Activated CD4-positive, alpha-beta T cell treated with anti-CD3 and anti-CD28 coated beads for 36 hours (primary cell): ENCODE measurements around the gene RAB20. TPM values are rescaled to one million over a fixed set of nuclear protein-coding genes. Genes with fewer than 3 reads are reported as not detected.
A peak's percentile ranks its signal among the peaks of the same experiment; 100 is the strongest.
"Not testable (repeated sequence)": the region's sequence is repeated elsewhere in the genome, so short reads cannot be mapped to it uniquely, and the experiment has no call there.

Experiments used
- ATAC-seq: fragments of 200-7000 bp; cut with Tn5 transposase; one replicate; pipeline ENCODE4 v1.10.0; 2021; ENCODE audit warnings: mild to moderate bottlenecking, moderate library complexity
- CTCF ChIA-PET: fragments of 350-600 bp; sonication (Branson Sonifier 250); formaldehyde crosslinking; loops from one replicate; lab custom pipeline; 2021; ENCODE audit warnings: antibody characterized with exemption; lab: Charles Lee
- POLR2A ChIA-PET: fragments of 350-600 bp; sonication (Branson Sonifier 250); formaldehyde crosslinking; loops from one replicate; lab custom pipeline; 2021; ENCODE audit warnings: antibody characterized with exemption, inconsistent platforms; lab: Charles Lee
- DNase-seq: peaks from one replicate; pipeline ENCODE4 v3.0.0-alpha.2; 2020
- H3K27ac Mint-ChIP-seq: one replicate; pipeline ENCODE4 v1.8.0; 2021; ENCODE audit warnings: mixed read lengths
- H3K27me3 Mint-ChIP-seq: one replicate; pipeline ENCODE4 v1.8.0; 2021; ENCODE audit warnings: mixed read lengths
- H3K36me3 Mint-ChIP-seq: one replicate; pipeline ENCODE4 v1.8.0; 2021; ENCODE audit warnings: low read depth, mixed read lengths
- H3K4me1 Mint-ChIP-seq: one replicate; pipeline ENCODE4 v1.8.0; 2021; ENCODE audit warnings: mixed read lengths
- H3K4me3 Mint-ChIP-seq: one replicate; pipeline ENCODE4 v1.8.0; 2021; ENCODE audit warnings: mild to moderate bottlenecking, moderate library complexity, mixed read lengths
- H3K9me3 Mint-ChIP-seq: one replicate; pipeline ENCODE4 v1.8.0; 2021; ENCODE audit warnings: low read depth, mixed read lengths
- intact Hi-C, 2 experiments: fragments of 100-400 bp; cut with DNase I in 1 of 2; cut with micrococcal nuclease in 1 of 2; formaldehyde crosslinking; loops; one replicate each; pipeline versions ENCODE4 v1.14.2 to v1.15.1; 2022 to 2024; cut with DNase I, micrococcal nuclease
- total RNA-seq, 2 experiments: library from RNA; stranded (reverse); gene quantifications; one replicate each; pipeline ENCODE4 v1.2.3, GENCODE V29; 2021

The RAB20 gene
- total RNA-seq, 2 experiments from 2014 or later: 6.0 to 9.0 TPM

DNA sequence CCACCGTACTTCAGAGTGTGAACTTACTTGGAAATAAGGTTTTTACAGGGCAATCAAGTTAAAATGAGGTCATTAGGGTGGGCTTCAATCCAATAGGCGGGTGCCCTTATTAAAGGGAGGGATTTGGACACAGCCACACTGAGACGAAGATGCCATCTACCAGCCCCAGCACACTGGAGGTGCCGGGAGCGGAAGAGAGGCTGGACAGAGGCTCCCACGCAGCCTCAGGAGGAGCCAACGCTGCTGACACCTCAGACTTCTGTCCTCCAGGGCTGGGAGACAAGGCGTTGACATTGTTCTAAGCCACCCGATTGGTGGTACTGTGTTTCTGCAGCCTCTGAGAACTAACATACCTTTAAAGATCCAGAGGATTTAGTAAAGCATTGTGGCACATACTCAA lies 12.6 kb upstream of the RAB20 start:
- ATAC-seq (no peak), DNase-seq (no peak)
- POLR2A ChIA-PET: no interaction called here
- CTCF ChIA-PET: no interaction called here
- Mint-ChIP-seq H3K27ac (no peak overlapping the region), H3K4me1 (peaks cover 12% of the 10 kb centered on the region), H3K36me3 (no peaks in the 10 kb centered on the region), H3K4me3 (no peak overlapping the region), H3K9me3 (no peaks in the 10 kb centered on the region), H3K27me3 (peaks cover 33% of the 10 kb centered on the region)
- intact Hi-C loops: loop anchor here in 1 of 2 experiments (2.0 kb wide), 1 partner anchor 117 kb away; no protein-coding TSS in a partner anchor

DNA sequence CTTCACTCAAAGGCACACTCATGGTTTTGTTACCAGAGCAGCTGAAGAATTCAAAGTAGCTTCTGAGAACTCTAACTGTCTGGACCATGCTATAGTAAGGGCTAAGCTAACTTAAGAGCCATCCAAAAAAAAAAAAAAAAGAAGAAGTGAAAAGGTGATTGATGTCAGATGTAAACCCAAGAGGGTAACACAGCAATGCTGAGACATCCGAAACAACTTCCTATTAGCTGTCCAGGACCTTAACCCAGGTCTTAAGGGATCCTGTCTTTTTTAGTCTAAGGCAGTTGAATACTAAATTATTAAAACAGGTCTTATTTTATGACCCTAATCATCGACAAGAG lies 11.2 kb upstream of the RAB20 start:
- ChIA-PET POLR2A (no interaction called here), CTCF (no interaction called here)
- Mint-ChIP-seq H3K4me3 (no peak overlapping the region), H3K9me3 (no peaks in the 10 kb centered on the region), H3K4me1 (peaks cover 12% of the 10 kb centered on the region), H3K27ac (no peak overlapping the region), H3K27me3 (peaks cover 29% of the 10 kb centered on the region), H3K36me3 (no peaks in the 10 kb centered on the region)
- no peak for DNase-seq
- no peak for ATAC-seq
- intact Hi-C loops: no loop called here

DNA sequence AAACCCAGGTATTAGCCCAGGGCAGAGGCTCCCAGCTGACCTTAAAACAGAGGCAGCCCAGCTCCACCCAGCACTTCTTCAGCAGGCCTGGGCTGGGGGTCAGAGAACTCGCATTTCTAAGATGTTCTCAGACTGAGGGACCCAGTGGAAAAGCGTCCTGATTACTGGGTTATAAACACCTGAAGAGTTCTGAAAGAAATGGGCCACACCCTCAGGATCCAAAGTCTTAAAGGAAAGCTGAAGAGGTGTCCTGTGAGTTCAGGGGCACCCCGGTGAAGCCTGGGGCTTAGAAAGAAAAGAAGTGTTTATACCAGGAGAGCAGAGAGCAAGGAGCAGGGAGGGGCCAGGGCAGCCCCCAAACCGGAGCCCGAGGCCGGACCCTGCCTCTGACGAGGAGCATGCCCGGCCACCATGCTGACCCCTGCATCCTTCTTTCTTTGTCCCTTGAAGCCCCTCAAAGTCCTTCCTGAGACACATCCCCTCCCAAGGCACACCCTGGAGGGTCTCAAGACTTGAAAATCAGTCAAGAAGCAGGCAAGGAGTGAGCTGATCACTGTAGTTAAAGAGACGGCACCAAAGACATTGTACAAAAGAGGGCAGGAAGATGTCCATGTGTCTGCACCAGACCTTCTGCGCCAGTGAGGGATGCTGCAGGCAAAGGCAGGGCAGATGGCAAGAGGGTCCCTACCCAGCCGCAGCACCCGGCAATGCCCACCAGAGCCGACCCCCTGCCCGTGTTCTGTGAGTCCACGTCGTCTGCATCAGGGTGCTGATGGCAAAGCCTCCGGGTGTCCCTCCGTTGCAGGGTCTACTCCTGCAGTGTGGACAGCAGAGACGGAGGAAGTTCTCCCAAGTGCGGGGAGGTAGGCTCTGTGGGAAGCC lies 10.6 kb upstream of the RAB20 start:
- no peak overlapping the region for H3K4me3 Mint-ChIP-seq
- H3K27ac Mint-ChIP-seq: no peak overlapping the region
- ATAC-seq: no peak
- CTCF ChIA-PET: no interaction called here
- intact Hi-C loops: no loop called here
- POLR2A ChIA-PET: no interaction called here
- H3K36me3 Mint-ChIP-seq: no peaks in the 10 kb centered on the region
- H3K27me3 Mint-ChIP-seq: peaks cover 28% of the 10 kb centered on the region
- no peaks in the 10 kb centered on the region for H3K9me3 Mint-ChIP-seq
- no peak for DNase-seq
- peaks cover 12% of the 10 kb centered on the region for H3K4me1 Mint-ChIP-seq

DNA sequence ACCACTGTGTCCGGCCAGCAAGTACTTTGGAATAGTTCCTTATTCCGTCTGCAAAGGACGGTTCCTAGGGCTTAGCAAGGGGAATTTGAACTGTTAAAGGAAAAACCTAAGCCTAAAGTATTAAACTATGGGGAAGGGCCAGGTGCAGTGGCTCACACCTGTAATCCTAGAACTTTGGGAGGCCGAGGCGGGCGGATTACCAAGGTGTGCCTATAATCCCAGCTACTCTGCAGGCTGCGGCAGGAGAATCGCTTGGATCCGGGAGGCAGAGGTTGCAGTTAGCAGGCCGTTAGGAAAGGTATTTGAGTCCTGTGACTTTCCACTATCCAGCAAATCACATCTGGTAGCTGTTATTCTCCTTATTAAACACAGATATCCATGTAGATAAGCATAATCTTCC lies 9.4 kb upstream of the RAB20 start:
- H3K27me3 Mint-ChIP-seq: peaks cover 21% of the 10 kb centered on the region
- no peak for DNase-seq
- H3K4me1 Mint-ChIP-seq: peaks cover 8% of the 10 kb centered on the region
- no peaks in the 10 kb centered on the region for H3K36me3 Mint-ChIP-seq
- H3K4me3 Mint-ChIP-seq: no peak overlapping the region
- ChIA-PET POLR2A (no interaction called here), CTCF (no interaction called here)
- no peak overlapping the region for H3K27ac Mint-ChIP-seq
- no peak for ATAC-seq
- H3K9me3 Mint-ChIP-seq: no peaks in the 10 kb centered on the region
- intact Hi-C loops: no loop called here

DNA sequence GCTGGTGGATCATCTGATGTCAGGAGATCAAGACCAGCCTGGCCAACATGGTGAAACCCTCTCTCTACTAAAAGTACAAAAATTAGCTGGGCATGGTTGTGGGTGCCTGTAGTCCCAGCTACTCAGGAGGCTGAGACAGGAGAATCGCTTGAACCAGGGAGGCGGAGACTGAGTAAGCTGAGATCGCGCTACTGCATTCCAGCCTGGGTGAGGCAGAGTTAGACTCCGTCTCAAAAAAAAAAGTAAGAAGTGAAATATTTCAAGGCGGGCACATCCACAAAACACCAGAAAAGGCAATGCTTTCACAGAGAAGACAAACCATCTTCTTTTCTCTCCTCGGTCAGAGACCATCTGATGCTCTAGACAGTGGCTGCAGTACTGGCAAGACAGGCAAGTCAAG lies 8.4 kb upstream of the RAB20 start:
- H3K9me3 Mint-ChIP-seq, ATAC-seq, H3K36me3 Mint-ChIP-seq, H3K4me3 Mint-ChIP-seq, POLR2A ChIA-PET, H3K4me1 Mint-ChIP-seq, H3K27ac Mint-ChIP-seq, DNase-seq, CTCF ChIA-PET: not testable (repeated sequence)
- peaks cover 11% of the 10 kb centered on the region for H3K27me3 Mint-ChIP-seq
- intact Hi-C loops: loop anchor here in 1 of 2 experiments (10.0 kb wide), 1 partner anchor 785 kb away; the partner anchor contains the start of gene IRS2

DNA sequence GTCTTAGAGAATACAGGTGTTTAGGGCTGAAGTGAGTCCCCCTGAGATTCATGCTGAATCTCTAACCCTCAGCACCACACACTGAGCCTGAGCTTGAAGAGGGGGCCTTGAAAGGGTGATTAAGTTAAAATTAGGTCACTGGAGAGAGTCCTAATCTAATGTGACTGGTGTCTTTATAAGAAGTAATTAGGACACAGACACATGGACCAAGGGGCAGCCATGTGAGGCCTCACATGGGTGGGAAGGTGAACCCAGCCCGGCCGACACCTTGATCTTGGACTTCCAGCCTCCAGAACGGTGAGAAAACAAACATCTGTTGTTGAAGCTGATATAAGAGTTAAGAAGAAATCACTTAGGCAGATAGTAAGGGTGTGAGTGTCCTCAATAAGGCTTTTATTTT lies 7.1 kb upstream of the RAB20 start:
- POLR2A ChIA-PET: no interaction called here
- intact Hi-C loops: loop anchor here in 1 of 2 experiments (10.0 kb wide), 1 partner anchor 784 kb away; the partner anchor contains the start of gene IRS2
- ATAC-seq (no peak), DNase-seq (no peak)
- CTCF ChIA-PET: no interaction called here
- Mint-ChIP-seq H3K27ac (no peak overlapping the region), H3K27me3 (peaks cover 4% of the 10 kb centered on the region), H3K4me1 (peaks cover 2% of the 10 kb centered on the region), H3K36me3 (no peaks in the 10 kb centered on the region), H3K9me3 (no peaks in the 10 kb centered on the region), H3K4me3 (no peak overlapping the region)

DNA sequence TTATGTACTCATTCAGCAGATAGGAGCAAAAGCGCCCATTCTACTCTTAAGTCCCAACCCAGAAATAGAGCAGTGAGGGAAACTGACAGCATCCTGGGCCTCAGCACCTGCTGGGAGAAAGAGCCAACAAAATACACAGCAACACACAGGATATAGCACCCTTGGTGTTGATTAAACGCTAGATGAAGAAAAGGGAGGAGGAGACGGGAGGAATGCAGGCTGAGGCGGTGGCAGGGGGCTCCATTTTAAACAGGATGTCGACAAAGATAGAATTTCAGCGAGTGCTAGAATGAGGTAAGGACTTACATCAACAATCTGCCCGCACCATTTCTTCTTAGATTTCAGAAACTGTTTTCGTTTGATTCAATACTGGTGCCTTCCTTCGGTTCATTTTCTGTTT lies 4.6 kb upstream of the RAB20 start:
- DNase-seq (no peak), ATAC-seq (no peak)
- ChIA-PET CTCF (no interaction called here), POLR2A (no interaction called here)
- Mint-ChIP-seq H3K27me3 (no peaks in the 10 kb centered on the region), H3K36me3 (no peaks in the 10 kb centered on the region), H3K9me3 (no peaks in the 10 kb centered on the region), H3K4me3 (no peak overlapping the region), H3K27ac (no peak overlapping the region), H3K4me1 (peaks cover 7% of the 10 kb centered on the region)
- intact Hi-C loops: loop anchor here in 1 of 2 experiments (10.0 kb wide), 1 partner anchor 781 kb away; the partner anchor contains the start of gene IRS2

DNA sequence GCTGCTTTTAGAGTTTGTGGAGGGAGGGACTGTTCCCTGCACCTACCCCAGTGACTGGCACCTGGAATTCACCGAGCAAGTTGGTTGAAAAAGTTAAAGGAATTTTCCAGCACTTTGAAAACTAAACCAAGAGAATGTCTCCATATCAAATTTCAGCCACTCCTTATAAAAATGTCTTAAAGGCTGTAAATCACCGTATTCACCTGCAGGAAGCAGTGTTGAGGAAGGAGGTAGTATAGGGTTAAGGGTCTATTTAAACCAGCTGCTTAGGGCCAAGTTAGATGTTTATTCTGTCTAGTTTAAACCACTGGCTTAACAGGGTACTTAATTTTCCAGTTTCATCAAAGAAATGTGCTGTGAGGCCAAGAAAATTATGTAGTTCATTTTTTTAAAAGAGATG lies 3.8 kb upstream of the RAB20 start:
- Mint-ChIP-seq H3K27me3 (peaks cover 4% of the 10 kb centered on the region), H3K9me3 (no peaks in the 10 kb centered on the region), H3K4me3 (no peak overlapping the region), H3K27ac (no peak overlapping the region), H3K4me1 (peaks cover 14% of the 10 kb centered on the region), H3K36me3 (no peaks in the 10 kb centered on the region)
- intact Hi-C loops: loop anchor here in 1 of 2 experiments (10.0 kb wide), 1 partner anchor 780 kb away; the partner anchor contains the start of gene IRS2
- ATAC-seq (no peak), DNase-seq (no peak)
- POLR2A ChIA-PET: no interaction called here
- CTCF ChIA-PET: no interaction called here

DNA sequence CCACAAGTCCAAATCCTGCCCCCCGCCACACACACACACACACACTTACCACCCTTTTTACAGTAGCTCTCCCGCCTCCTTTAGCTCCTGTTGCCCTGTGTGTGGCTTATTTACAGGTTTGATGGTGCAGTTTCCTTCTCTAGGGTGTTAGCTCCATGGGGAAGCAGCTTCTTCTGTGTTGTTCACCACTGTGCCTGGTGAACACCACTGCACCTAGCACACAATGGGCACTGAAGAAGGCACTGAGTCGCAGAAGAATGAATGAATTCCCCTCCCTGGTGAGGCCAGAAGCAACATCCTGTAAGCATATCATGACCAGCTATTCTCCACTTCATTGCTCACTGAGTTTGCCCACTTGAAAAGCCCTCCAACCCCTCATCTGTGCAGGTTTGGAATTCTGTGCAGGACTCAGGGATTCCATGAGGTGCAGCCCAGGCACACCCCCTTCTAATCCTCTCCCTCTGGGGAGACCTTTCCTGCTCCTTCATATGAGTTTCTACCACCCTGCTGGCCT lies 3.0 kb upstream of the RAB20 start:
- peaks cover 4% of the 10 kb centered on the region for H3K27me3 Mint-ChIP-seq
- H3K4me3 Mint-ChIP-seq: no peak overlapping the region
- ChIA-PET POLR2A (no interaction called here), CTCF (no interaction called here)
- intact Hi-C loops: loop anchor here in 1 of 2 experiments (10.0 kb wide), 1 partner anchor 780 kb away; the partner anchor contains the start of gene IRS2
- no peaks in the 10 kb centered on the region for H3K9me3 Mint-ChIP-seq
- DNase-seq (no peak), ATAC-seq (no peak)
- H3K36me3 Mint-ChIP-seq: no peaks in the 10 kb centered on the region
- H3K27ac Mint-ChIP-seq: no peak overlapping the region
- H3K4me1 Mint-ChIP-seq: peaks cover 18% of the 10 kb centered on the region

DNA sequence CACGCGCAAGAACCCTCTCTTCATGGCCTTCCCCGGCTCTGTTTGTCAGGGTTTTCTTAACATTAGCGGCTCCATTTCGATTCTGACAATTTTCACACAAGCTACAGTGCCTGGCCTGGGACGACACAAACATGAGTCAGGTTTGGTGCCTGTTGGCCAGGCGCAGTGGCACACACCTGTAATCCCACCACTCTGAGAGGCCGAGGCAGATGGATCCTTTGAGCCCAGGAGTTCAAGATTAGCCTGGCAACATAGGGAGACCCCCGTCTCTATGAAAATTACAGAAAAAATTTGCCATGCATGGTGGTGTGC lies 1.9 kb upstream of the RAB20 start:
- H3K9me3 Mint-ChIP-seq: no peaks in the 10 kb centered on the region
- no peak for ATAC-seq
- DNase-seq: no peak
- no peak overlapping the region for H3K27ac Mint-ChIP-seq
- no peak overlapping the region for H3K4me3 Mint-ChIP-seq
- intact Hi-C loops: loop anchor here in 1 of 2 experiments (10.0 kb wide), 1 partner anchor 779 kb away; the partner anchor contains the start of gene IRS2
- ChIA-PET POLR2A (no interaction called here), CTCF (no interaction called here)
- H3K27me3 Mint-ChIP-seq: peaks cover 4% of the 10 kb centered on the region
- H3K4me1 Mint-ChIP-seq: peaks cover 18% of the 10 kb centered on the region
- no peaks in the 10 kb centered on the region for H3K36me3 Mint-ChIP-seq

DNA sequence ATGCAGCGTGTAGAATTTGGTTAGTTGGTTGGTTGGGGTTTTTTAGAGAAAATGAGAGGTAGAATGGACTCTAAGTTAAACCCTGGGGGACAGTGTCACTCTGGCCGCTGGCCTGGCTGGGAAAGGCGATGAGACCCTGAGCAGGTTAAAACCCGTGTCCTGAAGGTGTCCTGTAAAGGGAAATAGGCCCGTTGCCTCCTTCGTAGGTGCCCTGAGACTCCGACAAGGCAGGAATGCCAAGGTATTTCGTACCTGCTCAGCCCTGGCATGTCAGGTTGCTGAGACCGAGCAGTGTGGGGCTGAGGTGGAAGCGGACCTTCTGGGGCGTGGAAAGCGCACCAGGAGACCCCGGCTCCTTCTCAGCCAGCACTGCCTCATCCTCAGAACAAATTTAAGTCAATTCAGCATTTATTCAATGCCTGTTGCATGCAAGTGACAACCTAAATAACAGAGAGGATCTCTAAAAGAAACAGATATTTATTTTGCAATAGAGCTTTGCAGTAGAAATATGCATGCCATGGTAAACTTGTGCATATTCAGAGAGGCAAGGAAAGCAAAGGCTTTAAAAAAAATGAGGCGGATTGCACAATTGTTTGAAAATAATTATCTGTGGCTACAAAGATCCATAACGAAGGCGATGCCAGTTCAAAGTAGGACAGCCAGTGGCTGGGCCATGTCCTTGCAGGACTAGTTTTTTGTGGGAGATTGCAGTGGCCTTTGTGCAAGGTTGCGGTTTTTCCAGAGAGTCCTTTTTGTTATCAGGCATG lies 1.4 kb upstream of the RAB20 start:
- Mint-ChIP-seq H3K27ac (no peak overlapping the region), H3K4me3 (peak overlapping the region; percentile 77), H3K27me3 (peaks cover 4% of the 10 kb centered on the region), H3K9me3 (no peaks in the 10 kb centered on the region), H3K36me3 (no peaks in the 10 kb centered on the region), H3K4me1 (peaks cover 18% of the 10 kb centered on the region)
- DNase-seq (no peak), ATAC-seq (no peak)
- ChIA-PET CTCF (interaction anchor here (1.1 to 1.2 kb wide), 2 partner anchors 31 to 107 kb away, joined by 3 read pairs; no protein-coding TSS in a partner anchor), POLR2A (no interaction called here)
- intact Hi-C loops: loop anchor here in 1 of 2 experiments (10.0 kb wide), 1 partner anchor 778 kb away; the partner anchor contains the start of gene IRS2
